SH-SY5Y (cell line): Measurements from ENCODE around the gene WDR37.

Source experiments
- GATA2 ChIP-seq: IDR thresholded peaks from 2 replicates; pipeline ENCODE4 v1.6.1; 2011; ENCODE audit warnings: mild to moderate bottlenecking, low read depth, low read length
- GATA3 ChIP-seq: IDR thresholded peaks from 2 replicates; pipeline ENCODE4 v1.6.1; 2011; ENCODE audit warnings: low read depth, mild to moderate bottlenecking, low read length, moderate library complexity

- TF ChIP-seq GATA2 (no peak), GATA3 (no peak)
Observed at GRCh38 chr10:1150638-1150955, 94.4 kb downstream of the WDR37 start.
